Measurements from ENCODE around the gene UBE2J2.

The UBE2J2 gene

DNA sequence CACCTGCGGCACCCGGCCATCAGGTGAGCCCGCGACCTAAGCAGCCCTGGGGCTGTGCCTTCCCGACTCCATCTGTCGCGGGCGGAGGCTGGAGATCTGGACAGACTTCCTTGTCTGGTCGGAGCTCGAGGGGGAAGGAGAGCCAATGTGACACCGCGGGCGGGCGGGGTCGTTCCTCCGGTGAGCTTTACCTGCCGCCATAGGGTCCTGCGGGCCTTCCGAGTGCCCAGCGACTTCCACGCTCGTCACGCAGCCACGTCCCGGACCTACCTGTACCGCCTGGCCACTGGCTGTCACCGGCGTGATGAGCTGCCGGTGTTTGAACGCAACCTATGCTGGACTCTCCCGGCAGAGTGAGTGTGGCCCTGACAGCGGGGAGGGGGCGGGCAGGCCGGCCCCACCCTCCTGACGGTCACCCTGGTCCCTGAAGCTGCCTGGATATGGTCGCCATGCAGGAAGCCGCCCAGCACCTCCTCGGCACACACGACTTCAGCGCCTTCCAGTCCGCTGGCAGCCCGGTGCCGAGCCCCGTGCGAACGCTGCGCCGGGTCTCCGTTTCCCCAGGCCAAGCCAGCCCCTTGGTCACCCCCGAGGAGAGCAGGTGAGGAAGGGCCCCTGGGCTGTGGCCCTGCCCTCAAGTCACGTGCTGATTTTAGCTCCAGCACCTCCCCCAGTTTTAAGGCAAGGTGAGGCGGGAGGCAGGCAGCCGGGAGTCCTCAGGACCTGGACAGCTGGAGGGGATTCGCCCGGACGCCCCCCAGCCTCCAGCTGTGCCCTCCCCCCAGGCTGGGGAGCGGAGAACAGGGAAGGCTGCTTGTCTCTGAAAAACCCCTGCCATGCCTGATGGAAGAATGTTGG, 35.8 kb upstream of the UBE2J2 start:
- no peak for DNase-seq

GRCh38 chr1:1308756-1309250, 35.1 kb upstream of the UBE2J2 start:
- no peak for DNase-seq

- peak; percentile 98 for DNase-seq
Observed at GRCh38 chr1:1307923-1308755, 34.5 kb upstream of the UBE2J2 start, which contains the start of the genes ACAP3 and PUSL1. TSS of gene ACAP3 (minus strand) at chr1:1307930. CDS start at chr1:1307815, 115 bp downstream. TSS of gene PUSL1 (plus strand) at chr1:1308597. CDS start at chr1:1308644, 47 bp downstream.

GRCh38 chr1:1307261-1307922, 33.7 kb upstream of the UBE2J2 start:
- no peak for DNase-seq

GRCh38 chr1:1306661-1307260, 33.1 kb upstream of the UBE2J2 start:
- no peak for DNase-seq

DNA sequence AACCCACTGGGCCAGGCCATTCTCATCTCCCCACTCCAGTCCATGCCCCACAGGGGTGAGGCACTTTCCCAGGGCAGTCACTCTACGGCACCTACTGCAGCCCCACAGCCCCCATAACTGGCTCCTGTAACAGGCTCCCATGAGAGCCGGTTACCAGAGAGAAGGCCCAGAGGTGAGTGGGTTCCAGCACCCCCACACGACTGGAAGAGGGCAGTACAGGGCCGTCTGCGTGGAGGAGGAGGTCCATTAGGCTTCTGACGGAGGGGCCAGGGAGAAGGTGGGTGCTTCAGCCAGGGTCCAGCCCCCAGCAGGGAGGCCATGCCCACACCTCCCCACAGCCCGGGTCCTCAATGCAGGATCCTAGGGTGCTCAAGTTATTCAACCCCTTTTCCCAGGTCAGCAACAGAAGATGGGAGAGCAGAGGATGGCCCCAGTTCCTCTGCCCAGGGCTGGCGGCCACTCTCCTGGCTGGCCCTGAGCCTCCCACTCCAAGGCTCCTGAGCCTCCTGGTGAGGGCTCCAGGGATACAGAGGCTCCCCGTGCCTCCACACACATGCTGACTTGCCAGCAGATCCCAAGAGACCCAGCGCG, 32.5 kb upstream of the UBE2J2 start:
- no peak for DNase-seq

DNA sequence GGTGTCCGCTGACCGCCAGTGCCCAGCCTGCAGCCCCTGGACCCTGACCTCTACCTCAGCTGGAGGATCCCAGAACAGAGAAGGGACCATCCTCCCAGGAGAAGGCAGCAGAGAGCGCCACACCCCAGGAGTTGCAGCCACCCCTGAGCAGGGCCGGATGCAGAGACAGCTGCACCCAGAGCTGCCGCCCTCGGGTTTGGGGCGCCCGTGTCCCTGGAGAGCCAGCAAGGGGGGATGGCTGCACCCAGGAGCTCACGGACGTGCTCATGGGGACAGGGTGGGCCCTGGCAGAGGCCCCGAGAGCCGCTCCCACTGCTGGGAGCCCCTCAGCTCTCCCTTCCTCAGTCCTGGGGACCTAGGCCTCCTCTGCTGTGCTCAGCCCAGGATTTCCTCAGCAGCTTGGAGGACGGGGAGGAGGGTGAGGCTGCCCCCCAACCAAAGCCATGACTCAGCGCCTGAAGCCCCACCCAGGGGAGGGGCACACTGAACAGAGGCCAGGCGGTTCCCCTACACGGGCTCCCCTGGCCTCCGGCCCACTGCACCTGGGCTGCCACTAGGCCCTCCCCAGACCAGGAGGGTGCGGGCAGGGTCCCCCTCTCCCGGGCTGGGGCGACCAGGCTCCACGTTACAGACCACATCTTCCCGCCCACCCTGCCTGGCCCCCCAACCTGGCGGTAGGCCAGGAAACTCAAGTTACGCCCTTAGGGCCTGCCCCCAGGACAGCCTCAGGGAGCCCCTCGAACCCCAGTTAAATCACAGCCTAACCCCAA, 31.8 kb upstream of the UBE2J2 start:
- DNase-seq, result no peak

- no peak for DNase-seq
Observed at GRCh38 chr1:1304331-1305299, 31.0 kb upstream of the UBE2J2 start.

- DNase-seq, result no peak
Observed at GRCh38 chr1:1303736-1304135, 30.1 kb upstream of the UBE2J2 start.

GRCh38 chr1:1302951-1303509, 29.4 kb upstream of the UBE2J2 start:
- no peak for DNase-seq

GRCh38 chr1:1302006-1302430, 28.4 kb upstream of the UBE2J2 start:
- no peak for DNase-seq

GRCh38 chr1:1300352-1300739, 26.7 kb upstream of the UBE2J2 start:
- DNase-seq, result no peak

DNA sequence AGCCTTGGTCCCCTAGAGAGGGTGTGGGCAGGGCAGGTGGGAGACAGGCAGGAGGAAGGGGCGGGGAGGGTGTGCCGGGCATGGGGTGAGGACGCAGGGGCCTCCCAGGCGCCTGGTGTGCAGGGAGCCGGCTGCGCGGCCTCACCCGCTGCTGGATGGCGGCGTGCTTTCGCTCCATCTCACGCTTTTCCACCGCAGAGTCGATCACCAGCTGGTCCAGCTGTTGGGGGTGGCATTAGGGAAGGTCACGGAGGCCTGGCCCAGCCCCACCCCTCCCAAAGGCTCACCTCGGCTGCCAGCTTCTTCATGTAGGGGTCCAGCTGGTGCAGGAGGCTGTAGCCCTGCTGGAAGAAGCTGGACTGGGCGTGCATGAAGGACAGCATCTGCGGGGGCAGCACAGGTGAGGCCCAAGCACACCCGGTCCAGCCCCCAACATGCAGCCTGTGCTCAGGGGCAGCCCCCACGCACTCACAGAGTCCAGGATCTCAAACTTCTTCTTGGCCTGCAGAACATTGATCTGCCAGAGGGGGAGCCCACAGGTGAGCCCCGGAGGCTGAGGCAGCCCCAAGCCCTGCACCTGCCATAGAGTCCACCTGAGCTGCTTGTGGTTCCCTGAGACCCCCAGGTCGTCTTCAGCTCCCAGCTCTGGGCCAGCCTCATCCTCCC, 26.2 kb upstream of the UBE2J2 start:
- DNase-seq, result no peak

GRCh38 chr1:1298861-1299685, 25.4 kb upstream of the UBE2J2 start:
- no peak for DNase-seq

GRCh38 chr1:1297802-1298424, 24.3 kb upstream of the UBE2J2 start:
- DNase-seq, result no peak

DNA sequence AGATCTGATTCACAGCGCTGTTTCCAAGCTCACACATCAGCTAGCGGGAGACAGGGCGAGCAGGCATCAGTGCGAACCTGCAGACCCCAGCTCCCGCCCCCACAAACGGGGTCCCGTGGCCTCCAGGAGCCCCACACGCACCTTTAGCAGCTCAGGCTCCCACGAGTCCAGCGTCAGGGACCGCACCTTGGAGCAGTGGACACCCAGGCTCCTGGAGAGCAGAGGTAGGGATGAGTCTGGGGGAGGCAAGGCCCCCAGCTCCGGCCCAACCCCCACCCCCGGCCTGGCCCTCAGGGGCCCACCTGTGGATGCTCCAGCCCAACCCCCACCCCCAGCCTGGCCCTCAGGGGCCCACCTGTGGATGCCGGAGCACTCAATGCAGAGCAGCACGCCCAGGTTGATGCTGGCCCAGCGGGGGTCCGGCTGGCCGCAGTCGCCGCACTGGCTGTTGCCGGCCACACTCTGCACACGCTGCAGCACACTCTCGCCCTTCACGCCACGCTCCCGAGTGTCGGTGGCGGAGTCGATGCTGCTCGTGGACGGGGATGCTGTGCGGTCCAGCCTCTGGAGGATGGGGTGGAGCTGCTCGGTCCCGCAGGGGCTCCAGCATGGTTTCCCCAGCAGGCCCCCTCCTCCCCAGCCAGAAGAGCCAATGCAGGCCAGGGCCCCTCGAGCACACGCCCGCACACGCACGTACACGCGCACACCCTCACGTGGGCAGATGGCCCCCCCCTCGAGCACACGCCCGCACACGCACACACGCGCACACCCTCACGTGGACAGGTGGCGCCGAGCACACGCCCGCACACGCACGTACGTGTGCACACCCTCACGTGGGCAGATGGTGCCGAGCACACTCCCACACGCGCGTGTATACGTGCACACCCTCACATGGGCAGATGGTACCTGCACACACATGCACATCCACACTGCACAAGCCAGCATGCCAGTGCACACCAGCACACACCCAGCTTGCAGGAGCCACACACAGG, 22.7 kb upstream of the UBE2J2 start:
- DNase-seq, result no peak
